NB4 (cell line): ENCODE measurements around the gene CBFB.

Experiments used
- CTCF ChIP-seq: IDR thresholded peaks from one replicate; pipeline ENCODE4 v1.5.1; 2012; ENCODE audit warnings: low read depth, low read length
- POLR2A ChIP-seq: IDR thresholded peaks from 2 replicates; pipeline ENCODE4 v1.6.1; 2011; ENCODE audit warnings: mild to moderate bottlenecking; ENCODE audit not compliant: insufficient read length; ENCODE audit errors: extremely low read depth

GRCh38 chr16:67022531-67023214 is 6.3 kb upstream of the CBFB start:
- TF ChIP-seq CTCF (no peak), POLR2A (no peak)
